Epidermal melanocyte (primary cell): ENCODE measurements around the gene SH2D7.

Experiments
- DNase-seq: peaks from one replicate; pipeline ENCODE4 v3.0.0; 2011; ENCODE audit warnings: low spot score; ENCODE audit not compliant: insufficient read length

SH2D7 gene

GRCh38 chr15:78077871-78078210 lies 14.5 kb upstream of the SH2D7 start:
- no peak for DNase-seq

GRCh38 chr15:78079298-78080087 lies 12.9 kb upstream of the SH2D7 start:
- no peak for DNase-seq

- no peak for DNase-seq
Measured at GRCh38 chr15:78080088-78080460, 12.3 kb upstream of the SH2D7 start.

- no peak for DNase-seq
Measured at GRCh38 chr15:78082106-78082742, 10.1 kb upstream of the SH2D7 start.

GRCh38 chr15:78082743-78083110 lies 9.6 kb upstream of the SH2D7 start:
- DNase-seq = no peak

GRCh38 chr15:78083186-78083585 lies 9.2 kb upstream of the SH2D7 start:
- DNase-seq = no peak

- no peak for DNase-seq
Measured at GRCh38 chr15:78083687-78084448, 8.5 kb upstream of the SH2D7 start.

- DNase-seq = no peak
Measured at GRCh38 chr15:78084449-78084750, 8.0 kb upstream of the SH2D7 start.

GRCh38 chr15:78085928-78086327 lies 6.4 kb upstream of the SH2D7 start:
- no peak for DNase-seq

- DNase-seq = no peak
Measured at GRCh38 chr15:78087951-78088772, 4.2 kb upstream of the SH2D7 start.

- DNase-seq = no peak
Measured at GRCh38 chr15:78088773-78089080, 3.6 kb upstream of the SH2D7 start.

GRCh38 chr15:78090422-78091063 lies 1.8 kb upstream of the SH2D7 start:
- no peak for DNase-seq

GRCh38 chr15:78093242-78094020 lies 1.1 kb downstream of the SH2D7 start:
- peak; percentile 79 for DNase-seq

GRCh38 chr15:78097667-78098066 lies 5.3 kb downstream of the SH2D7 start:
- no peak for DNase-seq

- no peak for DNase-seq
Measured at GRCh38 chr15:78098131-78098755, 5.9 kb downstream of the SH2D7 start.

- no peak for DNase-seq
Measured at GRCh38 chr15:78100886-78101285, 8.5 kb downstream of the SH2D7 start.

- no peak for DNase-seq
Measured at GRCh38 chr15:78101423-78102105, 9.2 kb downstream of the SH2D7 start.

GRCh38 chr15:78102211-78102610 lies 9.8 kb downstream of the SH2D7 start:
- no peak for DNase-seq

GRCh38 chr15:78102741-78103140 lies 10.4 kb downstream of the SH2D7 start:
- no peak for DNase-seq
